ENCODE results near the gene TMEM19. TPM values are rescaled to one million over a fixed set of nuclear protein-coding genes. Genes with fewer than 3 reads are reported as not detected.

Gene TMEM19
- total RNA-seq, 1 experiment from 2014 or later = 14.3 TPM

DNA sequence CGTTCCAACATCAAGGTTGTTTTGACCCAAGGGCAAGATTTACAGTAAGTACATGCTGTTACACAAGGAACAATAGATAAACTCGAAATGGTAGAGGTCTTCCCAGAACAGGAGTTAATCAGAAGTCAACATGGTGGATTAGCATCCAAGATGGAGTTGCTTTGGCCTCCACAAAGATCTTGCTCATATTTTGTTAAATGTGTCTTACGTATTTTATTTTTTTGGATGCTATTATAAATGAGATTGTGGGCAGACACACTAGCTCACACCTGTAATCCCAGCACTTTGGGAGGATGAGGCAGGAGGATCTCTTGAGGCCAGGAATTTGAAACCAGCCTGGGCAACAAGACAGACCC, 46.5 kb downstream of the TMEM19 start:
- TF ChIP-seq, protein P1, sequence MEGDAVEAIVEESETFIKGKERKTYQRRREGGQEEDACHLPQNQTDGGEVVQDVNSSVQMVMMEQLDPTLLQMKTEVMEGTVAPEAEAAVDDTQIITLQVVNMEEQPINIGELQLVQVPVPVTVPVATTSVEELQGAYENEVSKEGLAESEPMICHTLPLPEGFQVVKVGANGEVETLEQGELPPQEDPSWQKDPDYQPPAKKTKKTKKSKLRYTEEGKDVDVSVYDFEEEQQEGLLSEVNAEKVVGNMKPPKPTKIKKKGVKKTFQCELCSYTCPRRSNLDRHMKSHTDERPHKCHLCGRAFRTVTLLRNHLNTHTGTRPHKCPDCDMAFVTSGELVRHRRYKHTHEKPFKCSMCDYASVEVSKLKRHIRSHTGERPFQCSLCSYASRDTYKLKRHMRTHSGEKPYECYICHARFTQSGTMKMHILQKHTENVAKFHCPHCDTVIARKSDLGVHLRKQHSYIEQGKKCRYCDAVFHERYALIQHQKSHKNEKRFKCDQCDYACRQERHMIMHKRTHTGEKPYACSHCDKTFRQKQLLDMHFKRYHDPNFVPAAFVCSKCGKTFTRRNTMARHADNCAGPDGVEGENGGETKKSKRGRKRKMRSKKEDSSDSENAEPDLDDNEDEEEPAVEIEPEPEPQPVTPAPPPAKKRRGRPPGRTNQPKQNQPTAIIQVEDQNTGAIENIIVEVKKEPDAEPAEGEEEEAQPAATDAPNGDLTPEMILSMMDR (conservative IDR thresholded peaks at IDR 0.05; ENCODE audit: low read depth, low read length) = no peak
- TF ChIP-seq EZH2 (IDR thresholded peaks at IDR 0.05; ENCODE audit: low read length, unreplicated experiment) = no peak
- no peak for TF ChIP-seq EZH2phosphoT487 (IDR thresholded peaks at IDR 0.05; ENCODE audit: borderline replicate concordance, low read length)
- Histone ChIP-seq H4K20me1 (ENCODE audit: low read length) (no peaks in the 10 kb centered on the region), H3F3A (ENCODE audit: low read length, unreplicated experiment) (no peaks in the 10 kb centered on the region), H3K4me2 (ENCODE audit: low read length) (no peak overlapping the region), H3K9me3 (ENCODE audit: low read length) (no peaks in the 10 kb centered on the region), H3K9me2 (replicated peaks; ENCODE audit: low read length) (no peaks in the 10 kb centered on the region), H3K9ac (ENCODE audit: low read length) (no peak overlapping the region), H3K4me1 (ENCODE audit: insufficient read depth, low read length) (peaks cover 7% of the 10 kb centered on the region; the same call in 1 of the 2 replicates), H3K27ac (ENCODE audit: low read length) (no peak overlapping the region), H2AFZ (ENCODE audit: low read length) (no peak overlapping the region), H3K79me2 (ENCODE audit: low read length) (no peaks in the 10 kb centered on the region), H3K36me3 (ENCODE audit: low read depth, low read length) (no peaks in the 10 kb centered on the region), H3K27me3 (ENCODE audit: low read length) (no peaks in the 10 kb centered on the region), H3K4me3 (ENCODE audit: low read length) (no peak overlapping the region)
- intact Hi-C loops (cut with micrococcal nuclease) = no loop called here
- no TSS peak for BruUV-seq (replicated peaks)
- DNase-seq = no peak
- ATAC-seq = no peak
- POLR2A ChIA-PET (ENCODE audit: unreplicated experiment) = no interaction called here
- CTCF ChIA-PET = no interaction called here

DNA sequence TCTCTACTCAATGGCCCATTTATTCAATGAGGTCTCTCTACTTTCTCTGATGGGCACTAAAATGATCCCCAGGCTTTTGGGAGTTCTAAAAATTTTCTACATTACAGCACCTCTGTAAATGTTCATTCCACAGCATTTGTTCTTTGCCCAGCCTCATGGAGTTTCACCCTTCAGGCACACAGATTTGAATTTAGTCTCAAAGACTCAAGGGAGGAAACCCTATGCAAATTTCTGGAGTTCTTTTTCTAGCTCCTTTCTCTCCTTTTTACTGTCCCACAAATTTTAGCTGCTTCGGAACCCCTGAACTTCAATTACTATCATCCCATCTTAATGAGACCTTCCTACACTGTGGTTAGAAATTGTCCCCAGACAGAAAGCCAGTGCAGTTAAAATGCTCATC, 51.3 kb downstream of the TMEM19 start:
- no peaks in the 10 kb centered on the region for H3F3A ChIP-seq (ENCODE audit: low read length, unreplicated experiment)
- H3K9me2 ChIP-seq (replicated peaks; ENCODE audit: low read length) = no peaks in the 10 kb centered on the region
- no peaks in the 10 kb centered on the region for H3K27me3 ChIP-seq (ENCODE audit: low read length)
- H4K20me1 ChIP-seq (ENCODE audit: low read length) = no peaks in the 10 kb centered on the region
- TF ChIP-seq EZH2 (IDR thresholded peaks at IDR 0.05; ENCODE audit: low read length, unreplicated experiment) = no peak
- TF ChIP-seq, protein P1 (conservative IDR thresholded peaks at IDR 0.05; ENCODE audit: low read depth, low read length) = no peak
- TF ChIP-seq EZH2phosphoT487 (IDR thresholded peaks at IDR 0.05; ENCODE audit: borderline replicate concordance, low read length) = no peak
- ChIA-PET POLR2A (ENCODE audit: unreplicated experiment) (no interaction called here), CTCF (no interaction called here)
- H3K9me3 ChIP-seq (ENCODE audit: low read length) = no peaks in the 10 kb centered on the region
- intact Hi-C loops (cut with micrococcal nuclease) = no loop called here
- H3K36me3 ChIP-seq (ENCODE audit: low read depth, low read length) = no peaks in the 10 kb centered on the region
- no peak overlapping the region for H3K9ac ChIP-seq (ENCODE audit: low read length)
- BruUV-seq (replicated peaks) = no TSS peak
- H3K27ac ChIP-seq (ENCODE audit: low read length) = no peak overlapping the region
- H2AFZ ChIP-seq (ENCODE audit: low read length) = no peak overlapping the region
- H3K79me2 ChIP-seq (ENCODE audit: low read length) = no peaks in the 10 kb centered on the region
- ATAC-seq (no peak), DNase-seq (no peak)
- no peaks in the 10 kb centered on the region for H3K4me1 ChIP-seq (ENCODE audit: insufficient read depth, low read length)
- no peak overlapping the region for H3K4me3 ChIP-seq (ENCODE audit: low read length)
- no peak overlapping the region for H3K4me2 ChIP-seq (ENCODE audit: low read length)

DNA sequence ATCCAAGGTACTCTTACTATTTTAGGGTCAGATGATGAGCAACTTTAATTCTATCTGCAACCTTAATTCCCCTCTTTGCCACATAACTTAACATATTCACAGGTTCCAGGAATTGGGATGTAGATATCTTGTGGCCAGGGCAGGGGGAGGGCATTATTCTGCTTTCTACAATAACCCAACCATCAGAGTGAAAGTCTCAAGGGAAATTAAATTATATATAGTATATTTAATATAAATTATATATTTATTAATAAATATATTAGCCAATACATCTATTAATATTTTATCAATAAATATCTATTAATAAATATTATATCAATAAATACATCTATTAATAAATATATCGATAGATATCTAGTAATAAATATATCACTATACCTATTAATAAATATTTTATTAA, 57.1 kb downstream of the TMEM19 start:
- H3K27me3 ChIP-seq (ENCODE audit: low read length) = no peaks in the 10 kb centered on the region
- H3K36me3 ChIP-seq (ENCODE audit: low read depth, low read length) = no peaks in the 10 kb centered on the region
- BruUV-seq (replicated peaks) = no TSS peak
- no peak for DNase-seq
- H3K79me2 ChIP-seq (ENCODE audit: low read length) = no peaks in the 10 kb centered on the region
- H4K20me1 ChIP-seq (ENCODE audit: low read length) = no peaks in the 10 kb centered on the region
- TF ChIP-seq, protein P1 (conservative IDR thresholded peaks at IDR 0.05; ENCODE audit: low read depth, low read length) = no peak
- no peak for TF ChIP-seq EZH2 (IDR thresholded peaks at IDR 0.05; ENCODE audit: low read length, unreplicated experiment)
- H3K9ac ChIP-seq (ENCODE audit: low read length) = no peak overlapping the region
- H3K4me1 ChIP-seq (ENCODE audit: insufficient read depth, low read length) = no peaks in the 10 kb centered on the region
- intact Hi-C loops (cut with micrococcal nuclease) = no loop called here
- no peak overlapping the region for H3K4me3 ChIP-seq (ENCODE audit: low read length)
- no peaks in the 10 kb centered on the region for H3K9me3 ChIP-seq (ENCODE audit: low read length)
- ChIA-PET CTCF (no interaction called here), POLR2A (ENCODE audit: unreplicated experiment) (no interaction called here)
- H3F3A ChIP-seq (ENCODE audit: low read length, unreplicated experiment) = no peaks in the 10 kb centered on the region
- H3K27ac ChIP-seq (ENCODE audit: low read length) = no peak overlapping the region
- H3K4me2 ChIP-seq (ENCODE audit: low read length) = no peak overlapping the region
- no peaks in the 10 kb centered on the region for H3K9me2 ChIP-seq (replicated peaks; ENCODE audit: low read length)
- ATAC-seq = no peak
- H2AFZ ChIP-seq (ENCODE audit: low read length) = no peak overlapping the region

Data from PC-3 (cell line).